GM13976 (cell line): ENCODE data around the gene MTLN.

ENCODE experiments used
- DNase-seq: peaks from one replicate; pipeline ENCODE4 v3.0.0; 2012; ENCODE audit warnings: low spot score
- in situ Hi-C: fragments of 300-500 bp; cut with MboI; formaldehyde crosslinking; loops from one replicate; pipeline ENCODE4 v1.12.0; 2022; ENCODE audit warnings: low sequenced_read_pairs, mixed read lengths, inconsistent platforms; ENCODE audit not compliant: unreplicated experiment
- TF ChIP-seq, protein P1 (sequence below): IDR thresholded peaks from 2 replicates; pipeline ENCODE4 v1.5.1; 2012; ENCODE audit warnings: borderline replicate concordance, mild to moderate bottlenecking; ENCODE audit not compliant: insufficient read depth; ENCODE audit errors: extremely low read depth, missing control alignments, control extremely low read depth

The MTLN gene

DNA sequence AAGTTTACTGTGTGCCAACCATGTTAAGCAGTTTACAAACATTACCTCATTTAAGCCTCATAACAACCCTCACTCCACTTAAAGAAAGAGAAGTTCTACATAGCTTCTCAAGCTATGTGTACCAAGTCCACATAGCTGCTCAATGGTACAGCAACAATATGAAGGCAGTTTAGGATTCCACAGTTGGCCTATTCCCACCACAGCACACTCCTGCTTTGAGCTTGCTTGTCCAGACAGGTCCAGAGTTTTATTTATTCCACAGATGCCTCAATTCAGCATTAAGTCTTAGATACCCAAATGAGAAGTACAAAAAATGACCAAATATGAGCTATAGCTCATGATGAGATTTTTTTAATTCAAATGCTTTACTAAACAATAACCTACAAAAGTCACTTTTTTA, 32.3 kb downstream of the MTLN start:
- no peak for DNase-seq
- in situ Hi-C loops, result no loop called here
- TF ChIP-seq, protein P1, sequence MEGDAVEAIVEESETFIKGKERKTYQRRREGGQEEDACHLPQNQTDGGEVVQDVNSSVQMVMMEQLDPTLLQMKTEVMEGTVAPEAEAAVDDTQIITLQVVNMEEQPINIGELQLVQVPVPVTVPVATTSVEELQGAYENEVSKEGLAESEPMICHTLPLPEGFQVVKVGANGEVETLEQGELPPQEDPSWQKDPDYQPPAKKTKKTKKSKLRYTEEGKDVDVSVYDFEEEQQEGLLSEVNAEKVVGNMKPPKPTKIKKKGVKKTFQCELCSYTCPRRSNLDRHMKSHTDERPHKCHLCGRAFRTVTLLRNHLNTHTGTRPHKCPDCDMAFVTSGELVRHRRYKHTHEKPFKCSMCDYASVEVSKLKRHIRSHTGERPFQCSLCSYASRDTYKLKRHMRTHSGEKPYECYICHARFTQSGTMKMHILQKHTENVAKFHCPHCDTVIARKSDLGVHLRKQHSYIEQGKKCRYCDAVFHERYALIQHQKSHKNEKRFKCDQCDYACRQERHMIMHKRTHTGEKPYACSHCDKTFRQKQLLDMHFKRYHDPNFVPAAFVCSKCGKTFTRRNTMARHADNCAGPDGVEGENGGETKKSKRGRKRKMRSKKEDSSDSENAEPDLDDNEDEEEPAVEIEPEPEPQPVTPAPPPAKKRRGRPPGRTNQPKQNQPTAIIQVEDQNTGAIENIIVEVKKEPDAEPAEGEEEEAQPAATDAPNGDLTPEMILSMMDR, result no peak

DNA sequence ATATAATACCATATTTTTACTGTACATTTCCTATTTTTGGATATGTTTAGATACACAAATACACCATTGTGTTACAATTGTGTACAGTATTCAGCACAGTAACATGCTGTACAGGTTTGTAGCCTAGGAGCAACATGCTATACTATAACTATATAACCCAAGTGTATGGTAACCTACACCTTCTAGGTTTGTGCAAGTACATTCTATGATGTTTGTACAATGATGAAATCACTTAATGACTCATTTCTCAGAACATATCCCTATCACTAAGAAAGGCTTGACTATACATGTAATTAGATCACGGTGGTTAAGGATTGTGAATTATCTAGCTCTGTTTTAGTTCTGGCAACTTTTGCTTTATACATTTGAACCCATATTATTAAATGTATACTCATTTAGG, 38.8 kb downstream of the MTLN start:
- in situ Hi-C loops, result no loop called here
- TF ChIP-seq, protein P1, result no peak
- DNase-seq, result no peak

DNA sequence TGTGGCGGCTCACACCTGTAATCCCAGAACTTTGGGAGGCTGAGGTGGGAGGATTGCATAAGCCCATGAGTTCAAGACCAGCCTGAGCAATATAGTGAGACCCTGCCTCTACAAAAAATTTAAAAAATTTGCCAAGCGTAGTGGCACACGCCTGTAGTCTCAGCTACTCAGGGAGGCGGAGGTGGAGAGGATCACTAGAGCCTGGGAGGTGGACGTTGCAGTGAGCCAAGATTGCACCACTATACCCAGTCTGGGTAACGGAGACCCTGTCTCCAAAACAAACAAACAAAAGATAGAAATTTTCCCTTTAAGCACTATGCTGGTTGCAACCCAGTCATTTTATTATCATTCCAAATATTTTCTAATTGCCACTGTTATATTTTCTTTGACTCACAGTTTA, 39.8 kb downstream of the MTLN start:
- in situ Hi-C loops, result no loop called here
- TF ChIP-seq, protein P1, result no peak
- no peak for DNase-seq

DNA sequence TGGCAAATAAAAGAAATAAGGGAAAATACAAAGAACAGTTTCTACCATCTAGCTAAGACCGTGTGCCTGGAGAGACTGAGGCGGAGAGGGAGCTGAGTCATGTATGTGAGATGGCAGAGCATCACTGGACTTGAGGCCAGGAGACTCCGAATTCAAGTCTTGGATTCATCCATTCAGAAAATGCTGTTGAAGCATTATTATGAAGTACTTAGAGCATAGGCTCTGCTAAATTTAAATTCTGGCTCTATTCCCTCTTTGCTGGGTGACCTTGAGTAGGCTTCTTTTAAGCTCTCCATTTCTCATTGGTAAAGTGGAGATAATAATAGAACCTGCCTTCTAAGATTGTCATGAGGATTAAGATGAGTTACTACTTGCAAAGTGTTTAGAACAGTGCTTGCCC, 42.2 kb downstream of the MTLN start:
- TF ChIP-seq, protein P1, result no peak
- in situ Hi-C loops, result no loop called here
- DNase-seq, result no peak

DNA sequence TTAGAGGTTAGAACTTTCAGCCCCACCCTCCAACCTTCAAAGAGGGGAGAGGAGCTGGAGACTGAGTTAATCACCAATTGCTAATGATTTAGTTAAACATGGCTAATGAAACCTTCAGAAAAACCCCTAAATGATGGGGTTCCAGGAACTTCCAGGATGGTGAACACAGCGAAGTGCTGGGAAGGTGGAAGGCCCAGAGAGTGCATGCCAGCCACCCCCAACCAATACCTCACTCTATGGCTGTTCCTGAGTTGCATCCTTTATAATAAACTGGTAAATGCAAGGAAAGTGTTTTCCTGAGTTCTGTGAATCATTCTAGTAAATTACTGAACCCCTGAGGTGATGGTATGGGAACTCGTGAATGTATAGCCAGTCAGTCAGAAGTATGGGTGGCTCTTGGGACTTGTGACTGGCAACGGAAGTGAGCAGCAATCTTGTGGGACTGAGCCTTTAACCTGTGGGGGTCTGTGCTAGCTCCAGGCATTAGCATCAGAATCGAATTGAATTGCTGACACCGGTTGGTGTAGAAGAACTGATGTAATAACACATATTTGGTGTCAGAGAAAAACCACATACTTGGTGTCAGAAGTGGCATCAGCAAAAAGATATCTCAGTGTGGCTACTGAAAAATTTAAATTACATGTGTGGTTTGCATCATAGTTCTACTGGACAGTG, 44.9 kb downstream of the MTLN start:
- in situ Hi-C loops, result no loop called here
- DNase-seq, result no peak
- TF ChIP-seq, protein P1, result no peak

DNA sequence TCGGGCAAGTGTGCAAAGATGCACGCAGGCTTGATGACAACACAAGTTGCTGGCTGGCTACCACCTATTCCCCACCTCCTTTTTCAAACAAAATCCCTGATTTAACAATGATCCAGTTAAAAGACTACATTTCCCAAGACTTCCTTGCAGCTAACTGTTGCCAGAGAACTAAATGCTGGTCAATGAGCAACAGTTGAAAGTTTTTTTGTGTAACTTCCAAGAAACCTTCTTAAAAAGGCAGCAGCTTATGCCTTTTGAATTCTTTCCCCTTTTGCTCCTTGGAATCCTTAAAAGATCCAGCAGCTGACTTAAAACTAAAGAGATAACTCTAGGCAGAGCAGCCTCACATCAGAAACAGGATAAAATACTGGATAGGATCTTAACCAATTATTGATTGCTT, 46.1 kb downstream of the MTLN start:
- in situ Hi-C loops, result no loop called here
- TF ChIP-seq, protein P1, result no peak
- DNase-seq, result no peak
